Right lung (tissue), 5 donors: Measurements from ENCODE around the gene MDM2. TPM values are rescaled to one million over a fixed set of nuclear protein-coding genes. Genes with fewer than 3 reads are reported as not detected.

Source experiments
- polyA plus RNA-seq, 5 donors: library from polyadenylated mRNA; unstranded; fragments of 120-200 nt; gene quantifications; one replicate each; pipeline versions ENCODE4 v1.2.1 to v1.2.3, GENCODE V29; 2013; ENCODE audit warnings: inconsistent platforms in 1 of 5, low replicate concordance in 1 of 5; ENCODE audit not compliant: insufficient read length in 5 of 5, insufficient read depth in 1 of 5

Gene MDM2
- polyA plus RNA-seq, 5 donors: 80.8 to 129 (median 113) TPM

Other genes with a start within 250 kb of the MDM2 start
- 100 to 1,000 TPM; 169 to 225 (median 197) TPM for gene RAP1B, start 197.3 kb upstream of the MDM2 start, polyA plus RNA-seq
- gene NUP107, start 121.2 kb upstream of the MDM2 start, polyA plus RNA-seq: 10 to 100 TPM; 53.9 to 95.6 (median 75.2) TPM
- gene SLC35E3, start 62.0 kb upstream of the MDM2 start, polyA plus RNA-seq: 10 to 100 TPM; 13.6 to 20.7 (median 17.9) TPM
- gene CPM, start 125.0 kb downstream of the MDM2 start, polyA plus RNA-seq: 100 to 1,000 TPM; 241 to 466 (median 348) TPM